GM12878 (cell line): ENCODE measurements around the gene TFCP2. TPM values are rescaled to one million over a fixed set of nuclear protein-coding genes. Genes with fewer than 3 reads are reported as not detected.

Experiments used
- BRCA1 ChIP-seq: IDR thresholded peaks from 2 replicates; pipeline ENCODE4 v1.6.1; 2011; ENCODE audit warnings: low read depth, low read length, improper control_type of control experiment
- CBX3 ChIP-seq: fragments of 200-600 bp; sonication (generic); IDR thresholded peaks from 2 replicates; pipeline ENCODE4 v1.6.1; 2016; ENCODE audit warnings: low read depth, borderline replicate concordance
- CHD1 ChIP-seq: IDR thresholded peaks from 2 replicates; pipeline ENCODE4 v1.6.1; 2012; ENCODE audit warnings: low read depth, low read length, improper control_type of control experiment
- CHD4 ChIP-seq: fragments of 200-600 bp; sonication (generic); IDR thresholded peaks from 2 replicates; pipeline ENCODE4 v1.6.1; 2016; ENCODE audit warnings: mild to moderate bottlenecking
- ESRRA ChIP-seq: IDR thresholded peaks from 2 replicates; pipeline ENCODE4 v1.6.1; 2012; ENCODE audit warnings: mild to moderate bottlenecking, low read length, improper control_type of control experiment
- IKZF1 ChIP-seq: fragments of 450-650 bp; conservative IDR thresholded peaks from 2 replicates; pipeline ENCODE4 v1.6.1; 2017; ENCODE audit warnings: antibody characterized with exemption, mild to moderate bottlenecking
- IRF4 ChIP-seq: IDR thresholded peaks from 2 replicates; pipeline ENCODE4 v1.6.1; 2011; ENCODE audit warnings: low read depth, low read length
- MAX ChIP-seq: IDR thresholded peaks from 2 replicates; pipeline ENCODE4 v1.6.1; 2012; ENCODE audit warnings: low read depth, low read length, improper control_type of control experiment
- MXI1 ChIP-seq: fragments of 150-350 bp; IDR thresholded peaks from 2 replicates; pipeline ENCODE4 v1.6.1; 2011; ENCODE audit warnings: low read depth, mild to moderate bottlenecking, inconsistent platforms, low read length, improper control_type of control experiment
- NR2C1 ChIP-seq: fragments of 450-650 bp; IDR thresholded peaks from 2 replicates; pipeline ENCODE4 v1.6.1; 2017; ENCODE audit warnings: antibody characterized with exemption, mild to moderate bottlenecking, moderate library complexity
- PAX8 ChIP-seq: fragments of 450-650 bp; IDR thresholded peaks from 2 replicates; pipeline ENCODE4 v1.6.1; 2017; ENCODE audit warnings: mild to moderate bottlenecking, moderate library complexity
- POLR2AphosphoS2 ChIP-seq: IDR thresholded peaks from 2 replicates; pipeline ENCODE4 v1.6.1; 2011; ENCODE audit warnings: low read depth, mild to moderate bottlenecking, low read length, improper control_type of control experiment, moderate library complexity
- RAD21 ChIP-seq: IDR thresholded peaks from 2 replicates; pipeline ENCODE4 v1.6.1; 2011; ENCODE audit warnings: mild to moderate bottlenecking, low read depth, low read length, moderate library complexity; ENCODE audit not compliant: insufficient read depth
- RELA ChIP-seq: fragments of 450-650 bp; IDR thresholded peaks from 2 replicates; pipeline ENCODE4 v1.8.0; 2014; ENCODE audit warnings: borderline replicate concordance; ENCODE audit not compliant: partially characterized antibody
- SIX5 ChIP-seq: IDR thresholded peaks from 2 replicates; pipeline ENCODE4 v1.6.1; 2011; ENCODE audit warnings: mild to moderate bottlenecking, low read depth, low read length, moderate library complexity; ENCODE audit not compliant: severe bottlenecking
- TARDBP ChIP-seq: IDR thresholded peaks from 2 replicates; pipeline ENCODE4 v1.6.1; 2016; ENCODE audit warnings: borderline replicate concordance
- USF1 ChIP-seq: IDR thresholded peaks from 2 replicates; pipeline ENCODE4 v1.6.1; 2011; ENCODE audit warnings: borderline replicate concordance, low read depth, mild to moderate bottlenecking, moderate library complexity, mixed read lengths, low read length; ENCODE audit not compliant: insufficient read depth; ENCODE audit errors: extremely low read length
- WRNIP1 ChIP-seq: IDR thresholded peaks from 2 replicates; pipeline ENCODE4 v1.6.1; 2011; ENCODE audit warnings: low read depth, low read length, improper control_type of control experiment, borderline replicate concordance
- ZBTB40 ChIP-seq: fragments of 450-650 bp; IDR thresholded peaks from 2 replicates; pipeline ENCODE4 v1.6.1; 2016; ENCODE audit warnings: mild to moderate bottlenecking, moderate library complexity, borderline replicate concordance
- ZNF207 ChIP-seq: fragments of 450-650 bp; IDR thresholded peaks from 2 replicates; pipeline ENCODE4 v1.6.1; 2014; ENCODE audit warnings: antibody characterized with exemption, mild to moderate bottlenecking, borderline replicate concordance
- ZZZ3 ChIP-seq: IDR thresholded peaks from 2 replicates; pipeline ENCODE4 v1.6.1; 2011; ENCODE audit warnings: low read depth; ENCODE audit not compliant: control insufficient read depth, insufficient read length
- polyA plus RNA-seq, 11 experiments: library from polyadenylated mRNA; depleted of rRNA in 4 of 11; unstranded in 6 of 11; stranded (reverse) in 5 of 11; fragments of >200 nt; fragmentation: Nextera tagmentation in 4 of 11; fragmentation: Illumina TruSeq in 1 of 11; extraction: Ambion mirVana in 4 of 11; extraction: Trizol in 1 of 11; gene quantifications; 1 replicate in 1 of 11; 2 replicates in 10 of 11; pipeline versions ENCODE4 v1.2.1 to v1.2.3, GENCODE V29; 2011 to 2016; ENCODE audit warnings: inconsistent platforms in 2 of 11, missing spikeins in 2 of 11, low read depth in 1 of 11
- total RNA-seq, 4 experiments: library from RNA; depleted of rRNA in 3 of 4; stranded (reverse); fragments of >200 nt in 3 of 4; fragmentation: Illumina TruSeq in 1 of 4; extraction: Trizol in 1 of 4; gene quantifications; 2 replicates each; pipeline versions ENCODE4 v1.2.1 to v1.2.3, GENCODE V29; 2013 to 2021
- TF ChIP-seq, protein P1 (sequence below): fragments of 450-650 bp; IDR thresholded peaks from 2 replicates; pipeline ENCODE4 v1.6.1; 2017; ENCODE audit warnings: antibody characterized with exemption, mild to moderate bottlenecking, moderate library complexity

TFCP2 gene
- total and polyA plus RNA-seq, 10 of the 15 experiments (the other 5 are each of a cell fraction or from before 2014, with no cell fraction given): 5.8 to 29.7 (median 14.2) TPM

- TF ChIP-seq, protein P1, sequence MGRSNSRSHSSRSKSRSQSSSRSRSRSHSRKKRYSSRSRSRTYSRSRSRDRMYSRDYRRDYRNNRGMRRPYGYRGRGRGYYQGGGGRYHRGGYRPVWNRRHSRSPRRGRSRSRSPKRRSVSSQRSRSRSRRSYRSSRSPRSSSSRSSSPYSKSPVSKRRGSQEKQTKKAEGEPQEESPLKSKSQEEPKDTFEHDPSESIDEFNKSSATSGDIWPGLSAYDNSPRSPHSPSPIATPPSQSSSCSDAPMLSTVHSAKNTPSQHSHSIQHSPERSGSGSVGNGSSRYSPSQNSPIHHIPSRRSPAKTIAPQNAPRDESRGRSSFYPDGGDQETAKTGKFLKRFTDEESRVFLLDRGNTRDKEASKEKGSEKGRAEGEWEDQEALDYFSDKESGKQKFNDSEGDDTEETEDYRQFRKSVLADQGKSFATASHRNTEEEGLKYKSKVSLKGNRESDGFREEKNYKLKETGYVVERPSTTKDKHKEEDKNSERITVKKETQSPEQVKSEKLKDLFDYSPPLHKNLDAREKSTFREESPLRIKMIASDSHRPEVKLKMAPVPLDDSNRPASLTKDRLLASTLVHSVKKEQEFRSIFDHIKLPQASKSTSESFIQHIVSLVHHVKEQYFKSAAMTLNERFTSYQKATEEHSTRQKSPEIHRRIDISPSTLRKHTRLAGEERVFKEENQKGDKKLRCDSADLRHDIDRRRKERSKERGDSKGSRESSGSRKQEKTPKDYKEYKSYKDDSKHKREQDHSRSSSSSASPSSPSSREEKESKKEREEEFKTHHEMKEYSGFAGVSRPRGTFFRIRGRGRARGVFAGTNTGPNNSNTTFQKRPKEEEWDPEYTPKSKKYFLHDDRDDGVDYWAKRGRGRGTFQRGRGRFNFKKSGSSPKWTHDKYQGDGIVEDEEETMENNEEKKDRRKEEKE: no peak
- TF ChIP-seq ZZZ3 (no peak), RAD21 (no peak), MAX (no peak), IKZF1 (peak; percentile 92), PAX8 (no peak), MXI1 (no peak), SIX5 (no peak), ESRRA (no peak), CHD4 (no peak), IRF4 (peak; percentile 52; the same call in 1 of the 2 replicates), RELA (peak; percentile 84), USF1 (no peak), POLR2AphosphoS2 (no peak), NR2C1 (no peak), TARDBP (no peak), ZBTB40 (no peak), WRNIP1 (no peak), BRCA1 (no peak), CBX3 (no peak), ZNF207 (no peak), CHD1 (no peak)
These were observed 15.6 kb upstream of the TFCP2 start (continued) for GRCh38 chr12:51188359-51189051.
